DOHH2 (cell line): Measurements from ENCODE around the gene MDGA2.

Experiments
- H3F3A ChIP-seq: fragments of 200-600 bp; sonication (generic), shearing (Covaris generic); 2 replicates; pipeline ENCODE4 v1.6.0; 2016; ENCODE audit warnings: antibody characterized with exemption, mild to moderate bottlenecking; ENCODE audit not compliant: control insufficient read depth, insufficient read depth
- H3K27ac ChIP-seq: fragments of 200-600 bp; sonication (generic); 2 replicates; pipeline ENCODE4 v1.5.1; 2014; ENCODE audit warnings: low read depth, mild to moderate bottlenecking, low read length, moderate library complexity
- H3K27me3 ChIP-seq: fragments of 200-600 bp; sonication (generic); 2 replicates; pipeline ENCODE4 v1.6.1; 2014; ENCODE audit warnings: mild to moderate bottlenecking, low read length, mixed read lengths; ENCODE audit not compliant: control insufficient read depth
- H3K36me3 ChIP-seq: fragments of 200-600 bp; sonication (generic); 2 replicates; pipeline ENCODE4 v1.6.1; 2014; ENCODE audit warnings: mild to moderate bottlenecking, low read length, moderate library complexity, mixed read lengths; ENCODE audit not compliant: control insufficient read depth
- H3K4me1 ChIP-seq: fragments of 200-600 bp; sonication (generic); 2 replicates; pipeline ENCODE4 v1.6.1; 2014; ENCODE audit warnings: mild to moderate bottlenecking, low read length, mixed read lengths; ENCODE audit not compliant: control insufficient read depth
- H3K4me2 ChIP-seq: fragments of 200-600 bp; sonication (generic); 2 replicates; pipeline ENCODE4 v1.6.0; 2014; ENCODE audit warnings: mild to moderate bottlenecking, low read length, moderate library complexity
- H3K4me3 ChIP-seq: fragments of 200-600 bp; sonication (generic); 2 replicates; pipeline ENCODE4 v1.5.1; 2014; ENCODE audit warnings: mild to moderate bottlenecking, low read length, mixed read lengths
- H3K79me2 ChIP-seq: fragments of 200-600 bp; sonication (generic); 2 replicates; pipeline ENCODE4 v1.6.1; 2014; ENCODE audit warnings: mild to moderate bottlenecking, low read length, mixed read lengths; ENCODE audit not compliant: control insufficient read depth
- H3K9me2 ChIP-seq: fragments of 200-600 bp; sonication (generic); replicated peaks from 2 replicates; pipeline ENCODE4 v1.6.1; 2014; ENCODE audit warnings: mild to moderate bottlenecking, low read length, mixed read lengths; ENCODE audit not compliant: control insufficient read depth
- H3K9me3 ChIP-seq: fragments of 200-600 bp; sonication (generic); 2 replicates; pipeline ENCODE4 v1.6.1; 2014; ENCODE audit warnings: antibody characterized with exemption, low read length, mixed read lengths; ENCODE audit not compliant: control insufficient read depth, insufficient read depth
- H4K20me1 ChIP-seq: fragments of 200-600 bp; sonication (generic); 2 replicates; pipeline ENCODE4 v1.6.0; 2014; ENCODE audit warnings: low read depth, mild to moderate bottlenecking, antibody characterized with exemption, low read length, moderate library complexity; ENCODE audit not compliant: control insufficient read depth, insufficient read depth
- EZH2phosphoT487 ChIP-seq: fragments of 200-600 bp; sonication (generic); IDR thresholded peaks from 2 replicates; pipeline ENCODE4 v1.6.1; 2017; ENCODE audit warnings: borderline replicate concordance, mild to moderate bottlenecking, antibody characterized with exemption, low read length, moderate library complexity, mixed read lengths
- TF ChIP-seq, protein P1 (sequence below): fragments of 200-600 bp; sonication (generic); IDR thresholded peaks from one replicate; pipeline ENCODE4 v1.5.1; 2014; ENCODE audit warnings: antibody characterized with exemption, mild to moderate bottlenecking, low read depth, low read length; ENCODE audit not compliant: poor library complexity, severe bottlenecking

Gene MDGA2

DNA sequence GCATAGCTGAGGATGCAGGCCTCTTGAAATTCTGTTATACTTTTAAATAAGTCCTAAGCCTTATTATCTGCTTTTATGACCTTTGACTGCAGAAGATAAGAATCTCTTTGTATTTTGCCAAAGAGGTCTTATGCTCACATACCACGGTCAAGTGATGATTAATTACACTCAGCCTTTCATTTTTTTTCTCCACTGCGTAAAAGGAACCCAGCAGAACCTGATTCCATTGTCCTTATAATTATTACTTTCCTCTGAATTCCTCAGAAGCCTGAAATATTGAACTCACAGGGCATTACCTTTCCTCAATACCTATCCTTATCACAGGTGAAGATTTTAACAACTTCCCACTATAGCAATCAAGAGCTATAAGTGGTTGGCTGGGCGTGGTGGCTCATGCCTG is 525.1 kb downstream of the MDGA2 start:
- Histone ChIP-seq H3K79me2 (no peaks in the 10 kb centered on the region), H3K4me1 (no peaks in the 10 kb centered on the region), H3K9me2 (no peaks in the 10 kb centered on the region), H4K20me1 (no peaks in the 10 kb centered on the region), H3K27me3 (no peaks in the 10 kb centered on the region), H3F3A (no peaks in the 10 kb centered on the region), H3K9me3 (peaks cover 10% of the 10 kb centered on the region; the same call in 1 of the 2 replicates), H3K36me3 (no peaks in the 10 kb centered on the region), H3K4me2 (no peak overlapping the region), H3K4me3 (no peak overlapping the region), H3K27ac (no peak overlapping the region)
- TF ChIP-seq EZH2phosphoT487: no peak
- TF ChIP-seq, protein P1, sequence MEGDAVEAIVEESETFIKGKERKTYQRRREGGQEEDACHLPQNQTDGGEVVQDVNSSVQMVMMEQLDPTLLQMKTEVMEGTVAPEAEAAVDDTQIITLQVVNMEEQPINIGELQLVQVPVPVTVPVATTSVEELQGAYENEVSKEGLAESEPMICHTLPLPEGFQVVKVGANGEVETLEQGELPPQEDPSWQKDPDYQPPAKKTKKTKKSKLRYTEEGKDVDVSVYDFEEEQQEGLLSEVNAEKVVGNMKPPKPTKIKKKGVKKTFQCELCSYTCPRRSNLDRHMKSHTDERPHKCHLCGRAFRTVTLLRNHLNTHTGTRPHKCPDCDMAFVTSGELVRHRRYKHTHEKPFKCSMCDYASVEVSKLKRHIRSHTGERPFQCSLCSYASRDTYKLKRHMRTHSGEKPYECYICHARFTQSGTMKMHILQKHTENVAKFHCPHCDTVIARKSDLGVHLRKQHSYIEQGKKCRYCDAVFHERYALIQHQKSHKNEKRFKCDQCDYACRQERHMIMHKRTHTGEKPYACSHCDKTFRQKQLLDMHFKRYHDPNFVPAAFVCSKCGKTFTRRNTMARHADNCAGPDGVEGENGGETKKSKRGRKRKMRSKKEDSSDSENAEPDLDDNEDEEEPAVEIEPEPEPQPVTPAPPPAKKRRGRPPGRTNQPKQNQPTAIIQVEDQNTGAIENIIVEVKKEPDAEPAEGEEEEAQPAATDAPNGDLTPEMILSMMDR: no peak

DNA sequence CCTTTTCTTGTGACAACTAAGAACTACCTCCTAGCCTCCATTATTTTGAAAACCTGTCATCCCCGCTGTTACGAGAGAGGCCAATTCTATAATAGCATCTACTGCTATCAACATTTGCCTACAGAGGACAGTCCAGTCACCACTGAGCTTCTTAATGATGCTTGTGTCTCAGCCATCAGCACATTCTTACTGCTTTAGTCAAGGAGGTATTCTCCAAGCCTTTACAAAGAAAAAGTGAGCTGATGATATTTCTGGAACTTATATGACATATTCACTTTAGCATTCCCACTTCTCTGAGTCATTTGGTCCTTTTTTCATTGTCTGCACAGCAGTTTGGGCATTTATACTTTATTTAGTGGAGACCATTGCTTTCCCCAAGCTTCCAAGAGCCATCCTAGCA is 526.1 kb downstream of the MDGA2 start:
- TF ChIP-seq, protein P1: no peak
- no peak for TF ChIP-seq EZH2phosphoT487
- no peaks in the 10 kb centered on the region for H3K79me2 ChIP-seq
- H3F3A ChIP-seq: no peaks in the 10 kb centered on the region
- H3K27me3 ChIP-seq: no peaks in the 10 kb centered on the region
- H3K9me2 ChIP-seq: no peaks in the 10 kb centered on the region
- no peaks in the 10 kb centered on the region for H4K20me1 ChIP-seq
- no peak overlapping the region for H3K27ac ChIP-seq
- no peak overlapping the region for H3K4me3 ChIP-seq
- 0 out of 2 replicates have a peak, but pooled peaks cover under 1% of the 10 kb centered on the region for H3K9me3 ChIP-seq
- no peaks in the 10 kb centered on the region for H3K36me3 ChIP-seq
- H3K4me2 ChIP-seq: no peak overlapping the region
- no peaks in the 10 kb centered on the region for H3K4me1 ChIP-seq

DNA sequence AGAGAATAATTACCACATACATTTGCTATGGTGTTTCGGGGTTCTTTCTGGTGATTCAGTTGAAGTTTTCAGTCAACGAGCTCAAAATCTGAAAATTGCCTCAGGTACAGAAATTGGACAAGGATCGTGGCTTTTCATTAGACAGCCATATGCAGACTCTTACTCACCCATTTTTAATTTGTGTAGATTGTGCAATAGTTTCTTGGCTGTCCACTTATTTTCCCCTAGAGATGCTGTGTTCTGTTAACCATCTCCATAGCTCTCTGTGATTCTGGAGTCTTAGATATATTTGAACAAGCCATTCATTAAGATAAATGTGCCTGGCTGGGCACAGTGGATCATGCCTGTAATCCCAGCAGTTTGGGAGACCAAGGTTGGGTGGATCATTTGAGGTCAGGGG is 526.7 kb downstream of the MDGA2 start:
- Histone ChIP-seq H3K9me3 (no peaks in the 10 kb centered on the region), H3K27ac (no peak overlapping the region), H3K4me3 (no peak overlapping the region), H3K36me3 (no peaks in the 10 kb centered on the region), H3K4me1 (no peaks in the 10 kb centered on the region), H3K9me2 (no peaks in the 10 kb centered on the region), H3K4me2 (no peak overlapping the region), H3K27me3 (no peaks in the 10 kb centered on the region), H4K20me1 (no peaks in the 10 kb centered on the region), H3F3A (no peaks in the 10 kb centered on the region), H3K79me2 (no peaks in the 10 kb centered on the region)
- TF ChIP-seq, protein P1: no peak
- TF ChIP-seq EZH2phosphoT487: no peak

DNA sequence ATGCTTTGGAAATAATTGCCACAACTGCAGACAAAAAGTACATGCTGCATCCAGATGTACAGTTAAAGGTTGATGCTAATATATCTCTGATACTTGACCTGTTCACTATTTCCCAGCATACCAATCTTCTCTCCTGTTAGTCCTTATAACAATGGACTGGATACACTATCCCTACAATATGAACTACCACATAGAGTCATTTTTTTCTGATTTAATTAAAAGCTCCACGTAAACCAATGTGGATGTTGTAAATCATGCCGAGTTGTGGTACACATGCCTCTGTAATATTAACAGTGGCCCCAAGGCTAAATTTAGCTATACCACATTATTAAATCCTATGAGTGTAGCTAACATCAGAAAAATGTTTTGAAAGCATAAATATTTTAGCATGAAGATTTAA is 554.8 kb downstream of the MDGA2 start:
- H4K20me1 ChIP-seq: no peaks in the 10 kb centered on the region

More for the DNA sequence above, 554.8 kb downstream of the MDGA2 start:
- Histone ChIP-seq H3F3A (no peaks in the 10 kb centered on the region), H3K27me3 (no peaks in the 10 kb centered on the region), H3K9me2 (no peaks in the 10 kb centered on the region), H3K9me3 (no peaks in the 10 kb centered on the region), H3K79me2 (no peaks in the 10 kb centered on the region), H3K36me3 (no peaks in the 10 kb centered on the region), H3K4me2 (no peak overlapping the region), H3K27ac (no peak overlapping the region), H3K4me1 (no peaks in the 10 kb centered on the region), H3K4me3 (no peak overlapping the region)
- TF ChIP-seq, protein P1: no peak
- TF ChIP-seq EZH2phosphoT487: no peak
